SK-MEL-5 (cell line): Measurements from ENCODE around the gene GALNT18. TPM values are rescaled to one million over a fixed set of nuclear protein-coding genes. Genes with fewer than 3 reads are reported as not detected.

Experiments used
- DNase-seq: peaks from one replicate; pipeline ENCODE4 v3.0.0-alpha.2; 2016; ENCODE audit warnings: low read depth, low spot score
- in situ Hi-C: cut with HindIII; loops from 2 replicates; pipeline ENCODE4 v1.10.0; 2016; ENCODE audit warnings: low sequenced_read_pairs, high pct_unique_total_duplicates, low pct_unique_long_range_greater_than_20kb
- total RNA-seq: library from RNA; depleted of rRNA; stranded (reverse); fragments of >200 nt; shearing (Covaris generic); gene quantifications from 2 replicates; pipeline ENCODE4 v1.2.3, GENCODE V29; 2014

Gene GALNT18
- total RNA-seq, 1 experiment from 2014 or later: 3.4 TPM

DNA sequence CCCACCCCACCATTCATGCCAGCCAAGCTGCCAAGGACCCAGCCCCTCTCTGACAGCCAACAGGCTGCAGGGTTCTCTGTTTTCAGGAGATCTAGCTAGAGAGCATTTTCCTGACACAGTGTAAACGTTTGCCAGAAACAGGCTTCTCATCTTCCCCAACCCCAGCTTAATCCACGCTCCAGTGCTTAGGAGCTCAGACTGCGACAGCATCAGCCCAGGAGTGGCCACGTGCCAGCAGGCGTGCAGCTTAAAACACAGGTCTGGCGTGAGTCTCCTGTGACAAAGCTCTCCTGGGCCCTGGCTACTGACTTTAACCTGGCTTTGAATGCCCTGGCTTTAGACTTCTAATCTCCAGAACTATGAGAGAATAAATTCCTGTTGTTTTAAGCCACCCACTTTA is 66.6 kb downstream of the GALNT18 start:
- no peak for DNase-seq
- in situ Hi-C loops: no loop called here

DNA sequence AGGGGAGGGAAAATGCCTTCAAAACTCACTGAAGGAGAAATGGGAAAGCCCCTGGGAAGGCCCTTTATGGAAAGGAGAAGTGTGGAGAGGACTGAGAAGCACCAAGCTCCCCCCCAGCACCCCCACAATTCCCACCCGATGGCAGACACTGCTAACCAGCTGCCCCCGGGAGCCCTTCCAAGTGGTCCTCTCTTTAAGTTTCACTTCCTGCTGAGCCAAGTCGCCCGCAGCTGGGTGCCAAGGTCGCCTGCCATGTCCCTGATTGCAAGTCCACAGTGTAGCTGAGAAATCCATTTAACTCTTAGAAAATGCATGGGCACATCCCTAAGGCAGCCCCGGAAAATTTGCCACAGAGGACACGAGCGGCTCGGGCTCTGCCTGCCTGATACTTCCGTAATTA is 68.2 kb downstream of the GALNT18 start:
- in situ Hi-C loops: no loop called here

DNA sequence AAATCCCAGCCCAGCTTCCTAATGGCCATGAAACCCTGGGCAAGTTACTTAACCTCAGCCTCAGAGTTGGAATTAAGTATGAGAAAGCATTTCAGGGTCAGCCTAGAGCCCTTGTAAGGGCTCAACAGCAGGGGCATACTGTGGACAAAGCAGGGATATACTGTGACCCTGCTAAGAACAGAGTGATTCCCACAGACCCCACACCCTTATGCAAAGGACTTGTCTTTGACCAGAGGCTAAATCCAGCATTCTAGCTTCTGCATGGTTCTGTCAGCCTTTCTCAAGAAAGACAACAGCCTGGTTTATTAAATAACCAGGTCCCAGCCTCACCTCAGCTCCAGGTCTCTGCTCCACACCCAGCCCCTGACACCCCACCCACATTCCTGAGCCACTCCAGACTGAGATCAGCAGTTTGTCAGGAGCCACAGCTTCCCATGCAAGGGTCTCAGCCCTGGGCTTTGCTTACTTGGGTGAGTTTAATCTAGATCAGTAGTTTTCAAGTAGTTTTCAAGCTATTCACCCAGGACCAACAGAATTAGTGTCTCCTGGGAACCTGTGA is 69.2 kb downstream of the GALNT18 start:
- no peak for DNase-seq
- in situ Hi-C loops: no loop called here

More for the DNA sequence above, 68.2 kb downstream of the GALNT18 start:
- DNase-seq: no peak

DNA sequence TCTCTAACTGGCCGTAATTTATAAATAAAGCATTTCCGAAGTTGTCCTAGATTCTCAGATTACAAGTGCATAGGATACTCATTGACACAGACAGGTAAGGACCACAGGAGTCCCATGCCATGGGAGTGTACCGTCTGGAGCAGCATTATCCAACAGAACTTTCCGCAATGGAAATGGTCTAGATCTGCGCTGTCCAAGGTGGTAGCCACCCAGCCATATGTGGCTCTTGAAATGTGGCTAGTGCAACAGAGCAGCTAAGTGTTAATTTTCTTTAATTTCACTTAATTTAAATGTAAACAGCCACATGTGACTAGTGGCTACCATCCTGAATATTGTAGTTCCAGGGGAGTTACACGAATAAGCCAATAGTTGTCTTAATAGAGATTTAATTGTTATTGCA is 71.3 kb downstream of the GALNT18 start:
- in situ Hi-C loops: no loop called here
- DNase-seq: no peak

DNA sequence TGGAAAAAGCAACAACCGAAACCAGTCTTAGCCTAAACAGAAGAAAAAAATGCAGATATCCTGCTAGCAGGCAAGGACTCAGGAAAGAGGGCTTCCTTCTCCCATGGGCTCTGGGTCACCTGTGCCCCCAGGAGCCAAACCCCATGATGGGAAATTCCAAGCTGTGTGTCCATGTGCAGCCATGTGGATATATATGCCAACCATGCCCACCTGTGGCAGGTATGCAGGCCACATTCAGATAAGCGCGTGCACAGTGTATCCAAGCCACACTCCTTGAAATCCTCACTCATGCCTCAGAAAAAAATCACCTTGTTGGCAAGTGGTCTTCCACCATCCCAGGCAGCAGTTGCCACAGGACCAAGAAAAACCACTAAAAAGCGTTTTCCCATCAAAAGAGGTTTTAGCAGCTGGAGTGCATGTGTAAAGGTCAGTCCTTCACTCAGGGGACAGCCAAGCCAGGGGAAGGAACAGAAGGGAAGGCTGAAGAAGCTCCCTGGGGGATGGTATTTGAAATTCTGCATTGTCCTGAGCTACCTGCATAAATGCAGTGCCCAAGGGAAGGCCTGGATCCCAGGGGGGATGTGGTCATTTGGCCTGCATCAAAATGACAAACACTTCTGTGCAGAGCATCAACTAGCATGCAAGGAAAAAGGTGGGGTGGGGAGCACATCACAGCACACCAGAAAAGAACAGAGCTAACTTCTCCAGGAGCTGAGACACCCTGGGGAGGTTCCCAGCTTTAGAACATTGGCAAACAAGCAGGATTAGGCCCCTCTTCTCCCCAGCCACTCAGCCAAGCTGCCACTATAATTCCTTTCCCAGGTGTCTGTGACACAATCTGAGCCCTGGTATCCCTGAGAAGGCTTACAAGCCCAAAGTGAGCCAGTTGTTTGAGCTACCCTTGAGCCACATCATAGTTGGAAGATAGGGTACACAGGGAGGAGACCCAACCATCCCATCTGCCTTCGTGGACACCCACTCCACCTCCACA is 76.2 kb downstream of the GALNT18 start:
- DNase-seq: no peak
- in situ Hi-C loops: no loop called here

DNA sequence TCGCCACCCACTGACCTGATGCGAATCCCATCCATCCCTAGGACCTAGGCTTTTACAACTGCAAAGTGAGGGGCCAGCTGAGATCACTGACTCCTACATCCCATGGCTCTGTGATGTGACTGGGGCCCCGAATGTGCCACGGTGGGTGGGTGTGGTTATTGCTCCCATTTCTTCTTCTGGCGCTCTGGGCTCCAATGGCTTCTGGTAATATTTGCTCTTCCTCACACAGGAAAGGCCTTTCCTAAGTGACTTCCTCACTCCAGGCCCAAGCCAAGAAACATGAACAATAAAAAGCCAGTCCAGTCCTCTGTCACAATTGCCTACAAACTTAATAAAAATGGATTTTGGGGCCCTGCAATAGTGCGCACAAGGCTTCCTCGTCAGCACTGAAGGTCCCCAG is 78.1 kb downstream of the GALNT18 start:
- DNase-seq: no peak
- in situ Hi-C loops: no loop called here

DNA sequence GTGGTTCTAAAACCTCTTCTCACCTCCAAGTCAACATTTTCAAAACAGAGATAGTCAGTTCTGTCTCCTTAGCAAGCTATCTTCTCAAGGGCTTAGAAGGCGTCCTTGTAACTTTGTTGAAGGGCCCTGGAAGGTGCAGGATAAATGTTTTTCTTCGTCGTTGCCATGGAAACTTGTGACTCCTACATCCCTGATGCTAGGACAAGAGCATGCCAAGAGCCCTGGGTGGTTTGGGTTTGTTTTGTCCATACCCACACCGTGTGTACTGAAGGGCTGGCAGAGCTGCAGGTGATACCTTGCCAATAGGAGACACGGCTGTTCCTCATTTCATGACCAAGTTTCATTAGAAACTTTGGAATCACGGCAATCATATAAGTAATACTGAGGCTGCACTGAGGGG is 81.6 kb downstream of the GALNT18 start:
- in situ Hi-C loops: no loop called here
- DNase-seq: no peak

DNA sequence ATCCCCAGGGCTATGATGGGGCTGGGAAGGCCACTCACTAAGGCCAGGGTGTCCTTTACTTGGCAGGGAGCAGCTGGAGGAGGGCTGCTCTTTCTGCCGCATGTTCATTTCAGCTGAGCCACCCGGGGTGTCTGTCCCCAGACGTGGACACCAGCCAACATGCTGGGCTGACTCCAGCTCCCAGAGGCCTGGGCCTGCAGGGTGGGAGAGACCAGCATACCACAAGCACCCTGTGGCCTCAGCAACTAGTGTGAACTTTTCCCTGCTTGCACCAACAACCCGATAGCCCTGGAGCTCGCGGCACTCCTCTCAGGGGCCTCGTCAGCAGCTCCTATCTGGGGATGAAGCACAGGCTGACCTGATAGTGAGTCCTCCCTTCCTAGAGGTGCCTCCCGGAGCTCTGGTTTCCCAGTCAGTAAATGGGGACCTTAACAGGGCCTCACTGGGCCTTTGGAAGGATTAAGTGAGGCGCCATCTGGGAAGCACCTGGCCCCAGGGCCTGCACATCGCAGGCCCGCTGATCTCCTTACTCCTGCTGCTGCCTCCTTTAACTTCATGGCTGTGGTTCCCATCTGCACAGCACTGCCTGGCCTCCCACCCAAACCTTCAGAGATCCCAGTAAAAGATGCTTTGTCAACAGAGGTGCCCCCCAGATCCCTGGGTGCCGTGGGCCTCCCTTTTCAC is 83.4 kb downstream of the GALNT18 start:
- in situ Hi-C loops: no loop called here
- DNase-seq: no peak

DNA sequence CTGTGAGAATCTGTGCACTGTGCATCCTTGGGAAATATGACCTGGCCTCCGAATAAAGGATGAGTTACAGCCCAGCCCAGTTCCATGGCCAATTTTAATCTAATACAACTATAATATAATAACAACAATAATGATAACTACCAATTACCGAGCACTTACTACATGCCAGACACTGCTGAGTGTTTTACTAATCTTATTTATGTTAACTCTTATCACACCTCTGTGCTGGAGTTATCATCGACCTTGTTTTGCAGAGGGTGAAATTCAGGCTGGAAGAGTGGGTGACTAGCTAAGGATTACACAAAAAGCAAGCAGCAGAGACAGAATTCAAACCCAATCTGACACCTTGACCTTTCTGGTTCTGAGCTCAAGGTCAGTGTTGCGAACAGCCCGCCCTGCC is 83.9 kb downstream of the GALNT18 start:
- in situ Hi-C loops: no loop called here
- DNase-seq: no peak

DNA sequence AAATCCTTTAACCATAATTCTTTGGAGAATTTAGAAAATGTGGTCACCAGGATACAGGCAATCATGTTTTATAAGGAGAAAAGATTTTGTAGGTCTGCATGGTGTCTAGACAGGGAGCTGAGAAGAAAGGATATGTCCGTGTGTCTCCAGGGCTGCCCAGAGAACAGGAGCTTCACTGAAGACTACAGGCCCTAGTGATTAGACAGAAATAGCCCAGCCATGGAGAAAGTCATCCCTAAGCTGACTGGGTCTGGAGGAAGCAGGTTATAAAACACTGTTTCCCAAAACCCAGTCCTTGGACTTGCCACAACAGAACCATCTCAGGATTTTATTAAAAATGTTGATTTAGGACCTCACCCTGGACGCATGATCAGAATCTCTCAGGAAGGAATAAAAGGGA is 84.4 kb downstream of the GALNT18 start:
- DNase-seq: no peak
- in situ Hi-C loops: no loop called here

DNA sequence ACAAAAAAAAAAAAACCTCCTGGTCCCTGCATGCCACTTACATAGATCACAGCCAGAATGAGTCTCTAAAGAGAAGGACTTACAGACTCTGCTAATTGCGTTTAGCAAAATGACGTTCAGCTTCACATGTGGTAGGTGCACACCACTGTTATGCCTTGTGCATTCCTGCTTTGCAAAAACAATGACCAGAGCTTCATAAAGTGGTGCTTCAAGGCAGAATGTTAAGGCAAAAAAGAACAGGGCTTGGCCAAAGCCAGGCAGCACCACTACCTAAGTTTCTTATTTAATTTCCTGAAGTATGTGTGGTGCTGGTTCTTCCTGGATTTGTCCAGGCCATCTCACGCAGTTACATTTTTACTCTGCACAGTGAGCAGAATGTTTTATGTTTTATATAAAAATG is 85.2 kb downstream of the GALNT18 start:
- no peak for DNase-seq
- in situ Hi-C loops: no loop called here

DNA sequence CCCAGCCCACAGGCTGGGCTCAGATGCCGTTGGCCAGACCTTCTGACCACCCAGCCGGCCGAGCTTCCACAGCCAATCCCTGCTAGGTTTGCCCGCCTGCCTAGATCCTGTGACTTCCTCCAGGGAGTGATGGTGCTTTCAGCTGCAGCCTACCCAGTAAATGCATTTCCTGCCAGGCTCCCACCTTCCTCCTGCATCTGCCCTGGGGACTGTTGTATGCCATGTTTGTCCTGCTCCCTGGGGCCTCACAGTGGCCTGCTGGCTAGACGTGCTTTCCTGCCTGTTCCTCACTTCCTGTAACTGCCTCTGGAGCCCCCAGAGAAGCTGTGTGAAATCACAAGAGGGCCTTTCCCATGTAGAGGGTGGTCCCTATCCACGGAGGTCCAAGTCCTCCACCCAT is 86.2 kb downstream of the GALNT18 start:
- in situ Hi-C loops: no loop called here
- DNase-seq: no peak

DNA sequence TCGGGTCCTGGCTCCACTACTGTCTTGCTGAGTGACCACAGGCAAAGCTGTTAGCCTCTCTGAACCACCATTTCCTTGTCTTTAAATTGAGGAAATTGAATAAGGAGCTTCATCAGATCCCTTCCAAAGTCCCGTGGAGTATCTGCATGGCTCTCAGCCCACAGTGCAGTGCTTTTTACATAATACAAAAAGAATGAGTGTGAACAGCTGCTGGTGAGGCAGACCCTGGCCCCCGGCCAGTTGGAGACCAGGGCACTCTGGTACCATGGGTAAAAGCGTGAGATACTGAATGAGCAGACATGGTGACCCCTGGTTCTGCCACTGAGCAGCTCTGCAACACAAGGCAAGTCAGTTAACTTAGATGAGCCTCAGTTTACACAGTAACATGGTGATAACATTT is 86.8 kb downstream of the GALNT18 start:
- DNase-seq: no peak
- in situ Hi-C loops: no loop called here

DNA sequence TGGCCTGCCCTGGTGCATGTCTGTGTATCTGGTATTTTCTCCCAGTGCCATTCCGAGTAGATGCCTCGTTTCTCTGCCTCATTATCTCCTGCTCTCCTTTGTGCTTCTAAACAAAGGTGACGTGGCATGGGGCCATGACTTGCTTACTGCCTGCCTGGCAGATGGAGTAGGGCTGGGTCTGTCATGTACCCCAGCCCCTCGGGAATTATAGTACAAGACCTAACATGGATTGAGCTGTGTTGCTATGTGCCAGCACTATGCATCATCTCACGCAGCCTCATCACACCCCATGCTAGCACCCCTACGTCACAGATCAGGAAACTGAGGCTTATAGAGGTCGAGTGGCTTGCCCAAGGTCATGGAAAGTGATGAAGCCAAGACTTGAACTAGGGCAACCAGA is 88.1 kb downstream of the GALNT18 start:
- in situ Hi-C loops: no loop called here
- no peak for DNase-seq

DNA sequence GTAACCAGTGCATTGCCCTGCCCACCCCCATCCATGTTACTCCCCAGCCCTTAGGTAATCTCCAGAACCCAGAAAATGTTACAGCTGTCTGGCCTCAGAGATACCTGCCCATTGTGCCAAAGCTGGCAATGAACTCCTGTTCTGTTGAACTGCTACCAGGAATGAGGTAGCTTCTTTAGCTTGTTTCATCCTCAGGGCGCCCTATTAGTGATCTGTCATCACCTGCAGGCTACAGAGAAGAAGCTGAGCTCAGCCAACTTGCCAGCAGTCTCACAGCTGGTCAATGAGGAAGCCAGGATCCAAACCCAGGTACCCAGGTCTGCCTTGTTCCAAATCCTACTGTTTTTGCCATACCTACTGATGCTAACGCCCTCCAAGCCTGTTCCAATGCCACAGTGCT is 88.7 kb downstream of the GALNT18 start:
- no peak for DNase-seq
- in situ Hi-C loops: no loop called here

DNA sequence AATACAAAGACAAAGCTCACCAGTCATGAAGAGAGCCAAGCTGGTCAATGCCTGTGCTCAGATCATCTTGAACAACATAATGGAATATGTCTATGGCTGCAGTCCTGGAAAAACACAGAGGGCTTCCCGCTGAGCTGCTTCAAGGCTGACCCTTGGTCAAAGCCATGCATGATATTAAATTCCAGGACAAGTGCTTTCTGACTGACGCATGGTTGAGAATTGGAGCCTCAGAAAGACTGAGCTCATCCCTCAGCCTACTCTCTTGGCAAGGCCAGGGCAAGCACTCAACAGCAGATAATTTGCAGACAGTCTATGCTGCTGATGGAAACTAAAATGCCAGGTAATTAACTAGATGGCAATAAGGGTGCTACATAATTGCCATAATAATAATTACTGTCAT is 89.2 kb downstream of the GALNT18 start:
- DNase-seq: no peak
- in situ Hi-C loops: no loop called here

DNA sequence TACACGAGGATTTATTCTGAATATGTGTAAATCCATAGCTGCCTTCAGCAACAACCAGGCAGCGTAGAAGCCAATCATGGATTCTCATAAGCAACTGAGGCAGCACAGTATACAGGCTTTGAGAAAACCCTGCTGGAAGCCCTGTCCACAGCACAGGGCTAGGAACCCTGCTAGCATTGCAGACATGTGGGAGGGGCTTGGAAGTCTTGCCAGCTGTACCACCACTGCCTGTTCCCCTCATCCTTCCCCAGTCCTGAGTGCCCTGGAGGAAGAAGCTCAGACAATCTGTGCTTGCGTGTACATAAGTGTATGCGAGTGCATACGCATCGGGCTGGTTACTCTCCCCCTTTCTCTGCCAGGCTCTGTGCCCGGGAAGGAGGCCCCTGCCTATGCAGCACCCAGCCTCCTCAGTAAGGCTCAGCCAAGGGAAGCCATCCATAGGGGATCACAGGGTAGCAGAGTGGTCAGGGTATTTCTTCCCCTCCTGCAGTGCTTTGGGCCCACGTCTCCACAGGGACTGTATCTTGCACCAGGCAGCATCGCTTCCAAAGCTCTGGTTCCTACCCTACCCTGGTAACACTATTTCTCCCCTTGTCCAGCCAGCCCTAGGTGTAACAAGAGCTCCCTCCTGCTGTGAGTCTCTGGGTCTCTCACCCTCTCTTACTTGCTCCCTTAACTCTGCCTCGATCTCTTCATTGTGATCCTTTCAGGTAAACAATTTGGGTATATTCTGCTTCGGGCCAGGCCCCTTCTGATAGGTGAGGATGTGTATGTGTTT is 90.5 kb downstream of the GALNT18 start:
- in situ Hi-C loops: no loop called here
- no peak for DNase-seq

DNA sequence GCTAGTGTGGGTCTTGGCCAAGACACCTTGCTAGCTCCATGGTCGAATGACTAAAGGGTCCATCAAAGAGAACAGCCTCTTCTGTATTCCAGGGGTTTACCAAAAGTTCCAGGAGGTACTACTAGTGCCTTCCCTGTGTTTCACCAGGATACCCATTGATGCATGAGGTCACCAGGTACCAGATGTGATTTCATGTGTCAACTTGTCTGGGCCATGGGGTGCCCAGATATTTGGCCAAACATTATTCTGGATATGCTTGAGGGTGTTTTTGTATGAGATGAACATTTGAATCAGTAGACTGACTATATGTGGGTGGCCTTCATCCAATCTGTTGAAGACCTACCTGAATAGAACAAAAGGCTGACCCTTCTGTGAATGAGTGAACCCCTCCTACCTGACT is 92.8 kb downstream of the GALNT18 start:
- in situ Hi-C loops: no loop called here
- no peak for DNase-seq
